ENCODE measurements around the gene CIRBP.

GRCh38 chr19:1260749-1261537 is 8.2 kb upstream of the CIRBP start:
- TF ChIP-seq CTCF (conservative IDR thresholded peaks at IDR 0.05; ENCODE audit: low read depth, low read length) (no peak), EZH2 (IDR thresholded peaks at IDR 0.05; ENCODE audit: borderline replicate concordance, low read depth, low read length, poor library complexity, severe bottlenecking) (no peak)

All from A673 (cell line).